ENCODE results near the gene ITGB5.

ITGB5 gene

GRCh38 chr3:124890573-124891190, 3.5 kb upstream of the ITGB5 start:
- no peak for DNase-seq

GRCh38 chr3:124888482-124889441, 1.6 kb upstream of the ITGB5 start:
- DNase-seq: no peak

GRCh38 chr3:124887932-124888298, 750 bp upstream of the ITGB5 start:
- DNase-seq: no peak

- peak; percentile 32 for DNase-seq
Observed at GRCh38 chr3:124886168-124887056, 753 bp downstream of the ITGB5 start.

- peak; percentile 47 for DNase-seq
Observed at GRCh38 chr3:124885466-124886167, 1.5 kb downstream of the ITGB5 start.

- DNase-seq: no peak
Observed at GRCh38 chr3:124884474-124885101, 2.6 kb downstream of the ITGB5 start.

- DNase-seq: no peak
Observed at GRCh38 chr3:124883766-124884473, 3.2 kb downstream of the ITGB5 start.

GRCh38 chr3:124882816-124883747, 4.1 kb downstream of the ITGB5 start:
- DNase-seq: no peak

GRCh38 chr3:124881976-124882697, 5.0 kb downstream of the ITGB5 start:
- DNase-seq: no peak

- DNase-seq: no peak
Observed at GRCh38 chr3:124879337-124879680, 7.9 kb downstream of the ITGB5 start.

GRCh38 chr3:124878561-124879336, 8.4 kb downstream of the ITGB5 start:
- DNase-seq: peak; percentile 99

- DNase-seq: no peak
Observed at GRCh38 chr3:124877674-124878073, 9.5 kb downstream of the ITGB5 start.

GRCh38 chr3:124876401-124876878, 10.7 kb downstream of the ITGB5 start:
- DNase-seq: no peak

GRCh38 chr3:124873226-124873625, 13.9 kb downstream of the ITGB5 start:
- no peak for DNase-seq

- DNase-seq: no peak
Observed at GRCh38 chr3:124867511-124867910, 19.7 kb downstream of the ITGB5 start.

- no peak for DNase-seq
Observed at GRCh38 chr3:124862006-124862405, 25.2 kb downstream of the ITGB5 start.

- no peak for DNase-seq
Observed at GRCh38 chr3:124861041-124861440, 26.1 kb downstream of the ITGB5 start.

- DNase-seq: peak; percentile 92
Observed at GRCh38 chr3:124860599-124860998, 26.6 kb downstream of the ITGB5 start.

GRCh38 chr3:124859025-124859424, 28.1 kb downstream of the ITGB5 start:
- DNase-seq: peak; percentile 78

Data from kidney glomerular epithelial cell (primary cell).